GM23338 (cell line): ENCODE data around the gene SPON2. TPM values are rescaled to one million over a fixed set of nuclear protein-coding genes. Genes with fewer than 3 reads are reported as not detected.
"Not testable (repeated sequence)": the region's sequence is repeated elsewhere in the genome, so short reads cannot be mapped to it uniquely, and the experiment has no call there.

Experiments
- ATAC-seq: fragments of 200-7000 bp; cut with Tn5 transposase; 3 replicates; pipeline ENCODE4 v1.9.1; 2020
- DNase-seq: peaks from one replicate; pipeline ENCODE4 v3.0.0-alpha.2; 2015; ENCODE audit warnings: low spot score
- H2AFZ ChIP-seq: fragments of 200-600 bp; sonication (generic); 2 replicates; pipeline ENCODE4 v1.8.0; 2016; ENCODE audit warnings: antibody characterized with exemption, mild to moderate bottlenecking, moderate library complexity
- H3F3A ChIP-seq: fragments of 200-600 bp; sonication (generic); replicated peaks from 2 replicates; pipeline ENCODE4 v1.8.0; 2017; ENCODE audit warnings: antibody characterized with exemption, mixed run types, low read depth
- H3K27ac ChIP-seq: fragments of 200-600 bp; sonication (generic); 2 replicates; pipeline ENCODE4 v1.6.1; 2016; ENCODE audit warnings: low read depth
- H3K27me3 ChIP-seq: fragments of 200-600 bp; sonication (generic); 2 replicates; pipeline ENCODE4 v1.8.0; 2016; ENCODE audit warnings: mild to moderate bottlenecking, mixed run types, moderate library complexity; ENCODE audit not compliant: insufficient read depth
- H3K36me3 ChIP-seq: fragments of 200-600 bp; sonication (generic); 2 replicates; pipeline ENCODE4 v1.8.0; 2016; ENCODE audit warnings: mild to moderate bottlenecking; ENCODE audit not compliant: insufficient read depth
- H3K4me1 ChIP-seq: fragments of 200-600 bp; sonication (generic); 2 replicates; pipeline ENCODE4 v1.8.0; 2016; ENCODE audit warnings: mild to moderate bottlenecking, moderate library complexity; ENCODE audit not compliant: insufficient read depth
- H3K4me2 ChIP-seq: fragments of 200-600 bp; sonication (generic); 2 replicates; pipeline ENCODE4 v1.7.1; 2017; ENCODE audit warnings: mixed run types
- H3K4me3 ChIP-seq: fragments of 200-600 bp; sonication (generic); 2 replicates; pipeline ENCODE4 v1.6.1; 2016; ENCODE audit warnings: mixed run types
- H3K79me2 ChIP-seq: fragments of 200-600 bp; sonication (generic); replicated peaks from 2 replicates; pipeline ENCODE4 v1.8.0; 2017; ENCODE audit warnings: mild to moderate bottlenecking; ENCODE audit not compliant: insufficient read depth
- H3K9me2 ChIP-seq: fragments of 200-600 bp; sonication (generic); 2 replicates; pipeline ENCODE4 v1.8.0; 2017; ENCODE audit not compliant: insufficient read depth
- H4K20me1 ChIP-seq: fragments of 200-600 bp; sonication (generic); replicated peaks from 2 replicates; pipeline ENCODE4 v1.8.0; 2017; ENCODE audit warnings: mild to moderate bottlenecking; ENCODE audit not compliant: insufficient read depth
- H3K27ac Mint-ChIP-seq: 2 replicates; pipeline ENCODE4 v1.8.0; 2020; ENCODE audit warnings: inconsistent platforms, mild to moderate bottlenecking, moderate library complexity, mixed read lengths
- H3K27me3 Mint-ChIP-seq: 3 replicates; pipeline ENCODE4 v1.8.0; 2022; ENCODE audit warnings: low read depth, mild to moderate bottlenecking, moderate library complexity, mixed read lengths, inconsistent platforms; ENCODE audit not compliant: insufficient read depth, poor library complexity
- H3K36me3 Mint-ChIP-seq: 3 replicates; pipeline ENCODE4 v1.8.0; 2021; ENCODE audit warnings: low read depth, mild to moderate bottlenecking, inconsistent platforms, moderate library complexity, mixed read lengths
- H3K4me1 Mint-ChIP-seq: 3 replicates; pipeline ENCODE4 v1.8.0; 2020; ENCODE audit warnings: mild to moderate bottlenecking, inconsistent platforms, mixed read lengths
- H3K4me3 Mint-ChIP-seq: 3 replicates; pipeline ENCODE4 v1.8.0; 2021; ENCODE audit warnings: moderate library complexity, mild to moderate bottlenecking, inconsistent platforms, mixed read lengths
- H3K9me3 Mint-ChIP-seq: 3 replicates; pipeline ENCODE4 v1.8.0; 2020; ENCODE audit warnings: moderate library complexity, mild to moderate bottlenecking, inconsistent platforms, mixed read lengths
- CREB1 ChIP-seq: fragments of 250-450 bp; sonication (Bioruptor Pico); IDR thresholded peaks from 2 replicates; pipeline ENCODE4 v1.5.0; 2020; ENCODE audit warnings: low read depth, mild to moderate bottlenecking, moderate library complexity
- EZH2 ChIP-seq: fragments of 200-600 bp; sonication (generic); IDR thresholded peaks from one replicate; pipeline ENCODE4 v1.8.0; 2017; ENCODE audit warnings: antibody characterized with exemption, mild to moderate bottlenecking, low read depth; ENCODE audit not compliant: unreplicated experiment
- JUNB ChIP-seq: IDR thresholded peaks from one replicate; pipeline ENCODE4 v1.6.1; 2016; ENCODE audit warnings: antibody characterized with exemption; ENCODE audit not compliant: unreplicated experiment
- NANOG ChIP-seq: IDR thresholded peaks from 2 replicates; pipeline ENCODE4 v1.6.1; 2016; ENCODE audit warnings: antibody characterized with exemption, borderline replicate concordance
- POLR2AphosphoS5 ChIP-seq: IDR thresholded peaks from 2 replicates; pipeline ENCODE4 v1.6.1; 2016; ENCODE audit warnings: antibody characterized with exemption, low read depth
- REST ChIP-seq: IDR thresholded peaks from one replicate; pipeline ENCODE4 v1.6.1; 2018; ENCODE audit warnings: antibody characterized with exemption; ENCODE audit not compliant: unreplicated experiment
- STAT1 ChIP-seq: IDR thresholded peaks from one replicate; pipeline ENCODE4 v1.6.1; 2016; ENCODE audit warnings: antibody characterized with exemption; ENCODE audit not compliant: unreplicated experiment
- polyA plus RNA-seq: library from polyadenylated mRNA; unstranded; fragments of >200 nt; fragmentation: Nextera tagmentation; extraction: Ambion mirVana; gene quantifications from 2 replicates; pipeline ENCODE4 v1.2.1, GENCODE V29; 2016
- total RNA-seq: library from RNA; depleted of rRNA; stranded (reverse); fragments of >200 nt; shearing (Covaris generic); gene quantifications from 2 replicates; pipeline ENCODE4 v1.2.3, GENCODE V29; 2014
- TF ChIP-seq, protein P1 (sequence below): fragments of 250-450 bp; sonication (Bioruptor Pico); IDR thresholded peaks from 2 replicates; pipeline ENCODE4 v1.5.0; 2020; ENCODE audit warnings: mild to moderate bottlenecking, moderate library complexity

SPON2 gene
- total and polyA plus RNA-seq, 2 experiments from 2014 or later: 2.1 to 2.4 TPM

DNA sequence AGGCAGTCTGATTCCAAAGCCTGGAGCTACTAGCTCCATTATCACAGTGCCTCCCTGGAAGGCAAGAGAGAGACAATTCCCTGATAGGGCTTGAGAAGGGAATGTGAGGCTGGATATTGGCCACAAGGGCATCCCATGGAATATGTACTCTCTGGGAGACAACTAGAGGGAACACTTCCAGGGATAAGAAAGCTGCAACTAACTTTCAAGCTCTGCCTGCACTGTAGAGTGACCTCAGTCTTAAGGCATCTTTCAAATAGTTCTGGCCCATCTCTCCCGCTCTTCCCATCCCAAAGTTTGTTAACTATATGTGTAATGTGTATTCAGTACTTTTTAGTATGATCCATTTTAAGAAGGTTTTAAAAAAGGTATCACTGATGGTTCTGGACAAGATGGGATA lies 45.9 kb downstream of the SPON2 start (continued):
- TF ChIP-seq REST: no peak

- not testable (repeated sequence) for H3K27me3 ChIP-seq, H3K27ac ChIP-seq, H3K4me1 Mint-ChIP-seq, H4K20me1 ChIP-seq, H3F3A ChIP-seq, H3K4me1 ChIP-seq, H2AFZ ChIP-seq, H3K36me3 ChIP-seq, H3K4me3 Mint-ChIP-seq, H3K27me3 Mint-ChIP-seq, H3K9me2 ChIP-seq, DNase-seq, H3K4me2 ChIP-seq, H3K36me3 Mint-ChIP-seq, H3K27ac Mint-ChIP-seq, H3K9me3 Mint-ChIP-seq, H3K79me2 ChIP-seq, H3K4me3 ChIP-seq, ATAC-seq
Measured at GRCh38 chr4:1125466-1125865, 46.9 kb downstream of the SPON2 start.

DNA sequence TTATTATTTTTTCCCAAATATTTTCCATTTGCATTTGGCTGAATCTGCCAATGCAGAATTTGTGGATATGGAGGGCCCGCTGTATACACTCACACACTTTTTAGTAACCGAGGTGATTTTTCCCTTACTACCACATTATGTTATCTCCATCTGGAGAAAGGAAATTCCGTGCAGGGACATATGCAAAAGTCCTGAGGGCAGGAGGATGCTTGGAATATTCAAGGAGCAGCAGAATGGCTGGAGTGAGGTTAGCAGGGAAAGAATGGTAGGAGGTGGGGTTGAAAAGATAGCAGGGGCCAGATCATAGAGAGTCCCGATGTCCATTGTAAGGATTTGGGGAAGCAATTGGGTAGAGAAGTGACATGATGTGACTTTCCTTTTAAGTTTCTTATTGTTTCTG lies 47.6 kb downstream of the SPON2 start:
- no peak for DNase-seq
- Mint-ChIP-seq H3K27ac (no peak overlapping the region), H3K36me3 (no peaks in the 10 kb centered on the region), H3K9me3 (no peaks in the 10 kb centered on the region), H3K4me3 (no peak overlapping the region), H3K27me3 (peaks cover 4% of the 10 kb centered on the region), H3K4me1 (no peaks in the 10 kb centered on the region)
- ATAC-seq: no peak
- Histone ChIP-seq H3K4me2 (no peak overlapping the region), H2AFZ (no peak overlapping the region), H3K27ac (no peak overlapping the region), H3K79me2 (no peaks in the 10 kb centered on the region), H4K20me1 (peaks cover under 1% of the 10 kb centered on the region; the same call in 1 of the 2 replicates), H3K27me3 (peaks cover 3% of the 10 kb centered on the region; the same call in 1 of the 2 replicates), H3F3A (no peaks in the 10 kb centered on the region), H3K9me2 (no peaks in the 10 kb centered on the region), H3K36me3 (no peaks in the 10 kb centered on the region), H3K4me1 (no peaks in the 10 kb centered on the region), H3K4me3 (no peak overlapping the region)
- TF ChIP-seq STAT1: no peak
- TF ChIP-seq POLR2AphosphoS5: no peak
- TF ChIP-seq, protein P1, sequence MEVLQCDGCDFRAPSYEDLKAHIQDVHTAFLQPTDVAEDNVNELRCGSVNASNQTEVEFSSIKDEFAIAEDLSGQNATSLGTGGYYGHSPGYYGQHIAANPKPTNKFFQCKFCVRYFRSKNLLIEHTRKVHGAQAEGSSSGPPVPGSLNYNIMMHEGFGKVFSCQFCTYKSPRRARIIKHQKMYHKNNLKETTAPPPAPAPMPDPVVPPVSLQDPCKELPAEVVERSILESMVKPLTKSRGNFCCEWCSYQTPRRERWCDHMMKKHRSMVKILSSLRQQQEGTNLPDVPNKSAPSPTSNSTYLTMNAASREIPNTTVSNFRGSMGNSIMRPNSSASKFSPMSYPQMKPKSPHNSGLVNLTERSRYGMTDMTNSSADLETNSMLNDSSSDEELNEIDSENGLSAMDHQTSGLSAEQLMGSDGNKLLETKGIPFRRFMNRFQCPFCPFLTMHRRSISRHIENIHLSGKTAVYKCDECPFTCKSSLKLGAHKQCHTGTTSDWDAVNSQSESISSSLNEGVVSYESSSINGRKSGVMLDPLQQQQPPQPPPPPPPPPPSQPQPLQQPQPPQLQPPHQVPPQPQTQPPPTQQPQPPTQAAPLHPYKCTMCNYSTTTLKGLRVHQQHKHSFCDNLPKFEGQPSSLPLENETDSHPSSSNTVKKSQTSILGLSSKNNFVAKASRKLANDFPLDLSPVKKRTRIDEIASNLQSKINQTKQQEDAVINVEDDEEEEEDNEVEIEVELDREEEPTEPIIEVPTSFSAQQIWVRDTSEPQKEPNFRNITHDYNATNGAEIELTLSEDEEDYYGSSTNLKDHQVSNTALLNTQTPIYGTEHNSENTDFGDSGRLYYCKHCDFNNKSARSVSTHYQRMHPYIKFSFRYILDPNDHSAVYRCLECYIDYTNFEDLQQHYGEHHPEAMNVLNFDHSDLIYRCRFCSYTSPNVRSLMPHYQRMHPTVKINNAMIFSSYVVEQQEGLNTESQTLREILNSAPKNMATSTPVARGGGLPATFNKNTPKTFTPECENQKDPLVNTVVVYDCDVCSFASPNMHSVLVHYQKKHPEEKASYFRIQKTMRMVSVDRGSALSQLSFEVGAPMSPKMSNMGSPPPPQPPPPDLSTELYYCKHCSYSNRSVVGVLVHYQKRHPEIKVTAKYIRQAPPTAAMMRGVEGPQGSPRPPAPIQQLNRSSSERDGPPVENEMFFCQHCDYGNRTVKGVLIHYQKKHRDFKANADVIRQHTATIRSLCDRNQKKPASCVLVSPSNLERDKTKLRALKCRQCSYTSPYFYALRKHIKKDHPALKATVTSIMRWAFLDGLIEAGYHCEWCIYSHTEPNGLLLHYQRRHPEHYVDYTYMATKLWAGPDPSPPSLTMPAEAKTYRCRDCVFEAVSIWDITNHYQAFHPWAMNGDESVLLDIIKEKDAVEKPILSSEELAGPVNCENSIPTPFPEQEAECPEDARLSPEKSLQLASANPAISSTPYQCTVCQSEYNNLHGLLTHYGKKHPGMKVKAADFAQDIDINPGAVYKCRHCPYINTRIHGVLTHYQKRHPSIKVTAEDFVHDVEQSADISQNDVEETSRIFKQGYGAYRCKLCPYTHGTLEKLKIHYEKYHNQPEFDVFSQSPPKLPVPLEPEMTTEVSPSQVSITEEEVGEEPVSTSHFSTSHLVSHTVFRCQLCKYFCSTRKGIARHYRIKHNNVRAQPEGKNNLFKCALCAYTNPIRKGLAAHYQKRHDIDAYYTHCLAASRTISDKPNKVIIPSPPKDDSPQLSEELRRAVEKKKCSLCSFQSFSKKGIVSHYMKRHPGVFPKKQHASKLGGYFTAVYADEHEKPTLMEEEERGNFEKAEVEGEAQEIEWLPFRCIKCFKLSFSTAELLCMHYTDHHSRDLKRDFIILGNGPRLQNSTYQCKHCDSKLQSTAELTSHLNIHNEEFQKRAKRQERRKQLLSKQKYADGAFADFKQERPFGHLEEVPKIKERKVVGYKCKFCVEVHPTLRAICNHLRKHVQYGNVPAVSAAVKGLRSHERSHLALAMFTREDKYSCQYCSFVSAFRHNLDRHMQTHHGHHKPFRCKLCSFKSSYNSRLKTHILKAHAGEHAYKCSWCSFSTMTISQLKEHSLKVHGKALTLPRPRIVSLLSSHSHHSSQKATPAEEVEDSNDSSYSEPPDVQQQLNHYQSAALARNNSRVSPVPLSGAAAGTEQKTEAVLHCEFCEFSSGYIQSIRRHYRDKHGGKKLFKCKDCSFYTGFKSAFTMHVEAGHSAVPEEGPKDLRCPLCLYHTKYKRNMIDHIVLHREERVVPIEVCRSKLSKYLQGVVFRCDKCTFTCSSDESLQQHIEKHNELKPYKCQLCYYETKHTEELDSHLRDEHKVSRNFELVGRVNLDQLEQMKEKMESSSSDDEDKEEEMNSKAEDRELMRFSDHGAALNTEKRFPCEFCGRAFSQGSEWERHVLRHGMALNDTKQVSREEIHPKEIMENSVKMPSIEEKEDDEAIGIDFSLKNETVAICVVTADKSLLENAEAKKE: no peak
- TF ChIP-seq JUNB: no peak
- TF ChIP-seq CREB1: no peak
- no peak for TF ChIP-seq NANOG
- no peak for TF ChIP-seq EZH2
